HCT116 (cell line): ENCODE results near the gene MACROD1. TPM values are rescaled to one million over a fixed set of nuclear protein-coding genes. Genes with fewer than 3 reads are reported as not detected.

Experiments
- ATAC-seq: fragments of 200-7000 bp; cut with Tn5 transposase; 2 replicates; pipeline ENCODE4 v1.9.1; 2020; ENCODE audit warnings: mild to moderate bottlenecking, moderate library complexity
- BruUV-seq: library from RNA; stranded (reverse); fragments of 400-500 nt; replicated peaks from 2 replicates; lab custom pipeline; 2021; lab: Mats Ljungman, UMichigan
- CTCF ChIA-PET: fragments of 300-600 bp; sonication (Branson Sonifier 250); formaldehyde crosslinking; loops from one replicate; lab custom pipeline; 2021; ENCODE audit warnings: antibody characterized with exemption; lab: Charles Lee
- POLR2A ChIA-PET: fragments of 300-600, 350-600 bp; sonication (Branson Sonifier 250); formaldehyde crosslinking; loops from one replicate; lab custom pipeline; 2021; ENCODE audit warnings: antibody characterized with exemption; lab: Charles Lee
- RAD21 ChIA-PET, 2 experiments: fragments of 300-600 bp; sonication (Branson Sonifier 250); formaldehyde crosslinking; loops; one replicate each; lab custom pipeline; 2023; ENCODE audit warnings: low total read pairs in 2 of 2; ENCODE audit not compliant: uncharacterized antibody in 2 of 2, unreplicated experiment in 2 of 2, low non-redundant PET in 1 of 2; lab: Charles Lee
- DNase-seq: peaks from one replicate; pipeline ENCODE4 v3.0.0-alpha.2; 2010; ENCODE audit warnings: low read depth, low spot score
- H2AFZ ChIP-seq: fragments of 200-600 bp; shearing (Covaris generic), sonication (generic); 2 replicates; pipeline ENCODE4 v1.6.1; 2017; ENCODE audit warnings: low read depth, mixed run types, mixed read lengths, antibody characterized with exemption, low read length; ENCODE audit not compliant: poor library complexity, severe bottlenecking
- H3K27ac ChIP-seq: 2 replicates; pipeline ENCODE4 v1.5.1; 2012; ENCODE audit warnings: low read depth, low read length
- H3K27me3 ChIP-seq: fragments of 200-600 bp; sonication (generic); 2 replicates; pipeline ENCODE4 v1.6.1; 2016; ENCODE audit warnings: mixed run types, low read length, mixed read lengths; ENCODE audit not compliant: insufficient read depth
- H3K36me3 ChIP-seq, 2 experiments: fragments of 200-500 bp in 1 of 2; fragments of 200-600 bp in 1 of 2; sonication (Bioruptor generic) in 1 of 2; sonication (generic) in 1 of 2; 2 replicates each; pipeline versions ENCODE4 v1.5.1 to v1.6.1; 2014 to 2016; ENCODE audit warnings: low read length in 2 of 2, inconsistent platforms in 1 of 2, mixed read lengths in 1 of 2, mixed run types in 1 of 2; ENCODE audit not compliant: insufficient read depth in 2 of 2, control insufficient read depth in 1 of 2
- H3K4me1 ChIP-seq, 2 experiments: fragments of 200-600 bp in 1 of 2; sonication (generic) in 1 of 2; 2 replicates each; pipeline versions ENCODE4 v1.5.1 to v1.6.1; 2012 to 2017; ENCODE audit warnings: low read length in 2 of 2, inconsistent platforms in 1 of 2, mild to moderate bottlenecking in 1 of 2, mixed read lengths in 1 of 2, mixed run types in 1 of 2, moderate library complexity in 1 of 2; ENCODE audit not compliant: insufficient read depth in 2 of 2, control insufficient read depth in 1 of 2
- H3K4me2 ChIP-seq: fragments of 200-600 bp; sonication (generic); 2 replicates; pipeline ENCODE4 v1.6.1; 2017; ENCODE audit warnings: mixed run types, low read length, mixed read lengths
- H3K4me3 ChIP-seq, 2 experiments: fragments of 200-600 bp in 1 of 2; sonication (generic) in 1 of 2; replicated peaks in 1 of 2; 2 replicates each; pipeline ENCODE4 v1.5.1; 2011 to 2016; ENCODE audit warnings: low read length in 2 of 2, control low read depth in 1 of 2, low read depth in 1 of 2, mild to moderate bottlenecking in 1 of 2, mixed read lengths in 1 of 2, mixed run types in 1 of 2
- H3K79me2 ChIP-seq: fragments of 200-600 bp; sonication (generic); 2 replicates; pipeline ENCODE4 v1.6.1; 2017; ENCODE audit warnings: mild to moderate bottlenecking, mixed run types, low read length, moderate library complexity, mixed read lengths; ENCODE audit not compliant: insufficient read depth
- H3K9ac ChIP-seq: fragments of 200-600 bp; sonication (generic); 2 replicates; pipeline ENCODE4 v1.6.1; 2016; ENCODE audit warnings: low read length, mixed read lengths
- H3K9me2 ChIP-seq: fragments of 200-600 bp; sonication (generic), shearing (Covaris generic); 2 replicates; pipeline ENCODE4 v1.6.1; 2017; ENCODE audit warnings: mixed run types, mild to moderate bottlenecking, moderate library complexity; ENCODE audit not compliant: insufficient read depth
- H3K9me3 ChIP-seq, 2 experiments: fragments of 200-500 bp in 1 of 2; fragments of 200-600 bp in 1 of 2; sonication (Bioruptor generic) in 1 of 2; sonication (generic) in 1 of 2; 2 replicates each; pipeline ENCODE4 v1.6.1; 2014 to 2017; ENCODE audit warnings: low read length in 2 of 2, mixed read lengths in 2 of 2, inconsistent platforms in 1 of 2, low read depth in 1 of 2, mild to moderate bottlenecking in 1 of 2, mixed run types in 1 of 2, moderate library complexity in 1 of 2; ENCODE audit not compliant: control insufficient read depth in 1 of 2, insufficient read depth in 1 of 2
- H4K20me1 ChIP-seq: fragments of 200-600 bp; sonication (generic), shearing (Covaris generic); 2 replicates; pipeline ENCODE4 v1.6.1; 2017; ENCODE audit warnings: mixed run types, mild to moderate bottlenecking, moderate library complexity; ENCODE audit not compliant: insufficient read depth
- CBX3 ChIP-seq: IDR thresholded peaks from 2 replicates; pipeline ENCODE4 v1.6.1; 2012; ENCODE audit warnings: low read depth
- EGR1 ChIP-seq: IDR thresholded peaks from 2 replicates; pipeline ENCODE4 v1.6.1; 2012; ENCODE audit warnings: low read depth
- EZH2 ChIP-seq: fragments of 200-600 bp; sonication (generic); IDR thresholded peaks from 2 replicates; pipeline ENCODE4 v1.6.1; 2017; ENCODE audit warnings: antibody characterized with exemption, mixed run types
- EZH2phosphoT487 ChIP-seq: fragments of 200-600 bp; IDR thresholded peaks from 2 replicates; pipeline ENCODE4 v1.6.1; 2018; ENCODE audit warnings: antibody characterized with exemption, borderline replicate concordance
- FOSL1 ChIP-seq: IDR thresholded peaks from 2 replicates; pipeline ENCODE4 v1.6.1; 2012; ENCODE audit warnings: low read depth
- JUND ChIP-seq: IDR thresholded peaks from 2 replicates; pipeline ENCODE4 v1.6.1; 2012
- POLR2AphosphoS5 ChIP-seq: IDR thresholded peaks from 2 replicates; pipeline ENCODE4 v1.6.1; 2011; ENCODE audit warnings: mild to moderate bottlenecking, low read depth, low read length, moderate library complexity
- RAD21 ChIP-seq: IDR thresholded peaks from 2 replicates; pipeline ENCODE4 v1.6.1; 2012; ENCODE audit warnings: low read depth, mild to moderate bottlenecking
- REST ChIP-seq: IDR thresholded peaks from 2 replicates; pipeline ENCODE4 v1.6.1; 2012; ENCODE audit warnings: low read depth
- SIN3A ChIP-seq: IDR thresholded peaks from 2 replicates; pipeline ENCODE4 v1.6.1; 2012; ENCODE audit warnings: low read depth
- SP1 ChIP-seq: IDR thresholded peaks from 2 replicates; pipeline ENCODE4 v1.6.1; 2012; ENCODE audit warnings: low read depth
- SRF ChIP-seq: IDR thresholded peaks from 2 replicates; pipeline ENCODE4 v1.6.1; 2012; ENCODE audit warnings: low read depth
- YY1 ChIP-seq: IDR thresholded peaks from 2 replicates; pipeline ENCODE4 v1.6.1; 2011; ENCODE audit warnings: low read length, low read depth, moderate library complexity, mild to moderate bottlenecking; ENCODE audit not compliant: insufficient replicate concordance; ENCODE audit errors: extremely low read depth
- ZNF274 ChIP-seq: fragments of 200-500 bp; sonication (Bioruptor generic); IDR thresholded peaks from 2 replicates; pipeline ENCODE4 v1.6.1; 2014; ENCODE audit warnings: mild to moderate bottlenecking, low read depth, low read length, inconsistent platforms
- intact Hi-C: fragments of 100-400 bp; cut with micrococcal nuclease; formaldehyde crosslinking; loops from 2 replicates; pipeline ENCODE4 v1.10.0; 2022
- total RNA-seq: library from RNA; stranded (reverse); gene quantifications from one replicate; pipeline ENCODE4 v1.2.1, GENCODE V29; 2021; ENCODE audit not compliant: unreplicated experiment
- TF ChIP-seq, protein P1 (sequence below): IDR thresholded peaks from 2 replicates; pipeline ENCODE4 v1.6.1; 2012
- TF ChIP-seq, protein P2 (sequence below): IDR thresholded peaks from 2 replicates; pipeline ENCODE4 v1.6.1; 2012

The MACROD1 gene
- total RNA-seq, 1 experiment from 2014 or later = 61.1 TPM

GRCh38 chr11:64180891-64181290, 15.0 kb upstream of the MACROD1 start (continued):
- TF ChIP-seq REST = no peak
- TF ChIP-seq SRF = no peak
- no peak for TF ChIP-seq EZH2phosphoT487
- TF ChIP-seq SP1 = no peak
- TF ChIP-seq CBX3 = no peak
- TF ChIP-seq, protein P1, sequence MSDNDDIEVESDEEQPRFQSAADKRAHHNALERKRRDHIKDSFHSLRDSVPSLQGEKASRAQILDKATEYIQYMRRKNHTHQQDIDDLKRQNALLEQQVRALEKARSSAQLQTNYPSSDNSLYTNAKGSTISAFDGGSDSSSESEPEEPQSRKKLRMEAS = no peak
- TF ChIP-seq, protein P2, sequence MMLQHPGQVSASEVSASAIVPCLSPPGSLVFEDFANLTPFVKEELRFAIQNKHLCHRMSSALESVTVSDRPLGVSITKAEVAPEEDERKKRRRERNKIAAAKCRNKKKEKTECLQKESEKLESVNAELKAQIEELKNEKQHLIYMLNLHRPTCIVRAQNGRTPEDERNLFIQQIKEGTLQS = no peak
- TF ChIP-seq, all 23 proteins: peak for 0

GRCh38 chr11:64178951-64179639, 13.2 kb upstream of the MACROD1 start:
- no peak for DNase-seq
- Histone ChIP-seq H4K20me1 (no peaks in the 10 kb centered on the region), H3K79me2 (peaks cover 13% of the 10 kb centered on the region)
- RAD21 ChIA-PET = no interaction called here
- TF ChIP-seq SRF (no peak), CBX3 (no peak), YY1 (no peak), EGR1 (no peak), RAD21 (no peak), SIN3A (no peak), JUND (no peak), POLR2AphosphoS5 (no peak), ZNF274 (no peak), EZH2 (no peak), FOSL1 (no peak), SP1 (no peak)
- TF ChIP-seq, all 23 proteins: peak for 0
- Histone ChIP-seq H3K27ac (no peak overlapping the region), H3K4me2 (no peak overlapping the region), H3K36me3 (no peaks in the 10 kb centered on the region), H3K9ac (no peak overlapping the region), H3K9me3 (no peaks in the 10 kb centered on the region), H2AFZ (no peak overlapping the region), H3K27me3 (no peaks in the 10 kb centered on the region), H3K9me2 (no peaks in the 10 kb centered on the region), H3K4me3 (no peak overlapping the region), H3K4me1 (peaks cover 17 to 35% of the 10 kb centered on the region in 2 experiments)
- BruUV-seq = no TSS peak
- ATAC-seq = no peak
- ChIA-PET CTCF (no interaction called here), POLR2A (no interaction called here)
- intact Hi-C loops = no loop called here
